Muscle of back (tissue), 13 donors: ENCODE measurements around the gene ERN2. TPM values are rescaled to one million over a fixed set of nuclear protein-coding genes. Genes with fewer than 3 reads are reported as not detected.
"Not testable (repeated sequence)": the region's sequence is repeated elsewhere in the genome, so short reads cannot be mapped to it uniquely, and the experiment has no call there.

ENCODE experiments used
- DNase-seq, 3 donors: peaks; one replicate each; pipeline versions ENCODE4 v3.0.0 to v3.0.0-alpha.2; 2013
- long read RNA-seq, 9 donors: transcript quantifications; one replicate each; lab custom pipeline, GENCODE V29; 2026
- polyA plus RNA-seq, 10 donors: library from polyadenylated mRNA; unstranded; fragments of 120-200 nt; gene quantifications; one replicate each; pipeline ENCODE4 v1.2.1, GENCODE V29; 2013; ENCODE audit not compliant: insufficient read length in 10 of 10

Gene ERN2
- under 1 TPM in 5 of 10 donors, not detected in 5; 0.05 to 0.19 (median 0.08) TPM for polyA plus RNA-seq
- long read RNA-seq, donor 1: 0 reads
- long read RNA-seq, donor 2: 0 reads
- long read RNA-seq, donor 3: 0 reads
- long read RNA-seq, donor 4: 0 reads
- long read RNA-seq, donor 5: 0 reads
- long read RNA-seq, donor 6: 0 reads
- long read RNA-seq, donor 7: 0 reads
- long read RNA-seq, donor 8: 0 reads
- long read RNA-seq, donor 9: 0 reads

DNA sequence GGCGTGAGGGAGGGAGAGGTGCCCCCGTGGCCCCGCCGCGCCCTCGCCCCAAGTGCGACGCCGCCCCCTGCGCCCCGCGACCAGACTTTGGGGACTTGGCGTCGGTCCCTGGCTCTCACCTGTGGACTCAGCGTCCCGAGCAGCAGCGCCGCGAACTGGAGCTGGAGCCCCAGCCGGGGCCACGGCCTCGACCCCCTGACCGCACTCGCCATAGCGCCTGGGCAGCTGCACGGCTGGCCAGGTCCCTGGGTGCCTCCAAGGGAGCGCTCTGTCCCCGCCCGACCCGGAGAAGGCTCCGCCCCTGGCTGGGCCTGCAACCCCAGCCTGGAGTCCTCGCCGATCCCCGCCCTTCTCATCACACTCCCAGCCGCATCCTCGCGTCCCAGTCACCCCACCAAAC lies at the start of gene ERN2:
ERN2 (minus strand) TSS at position 247 of the 400 bp plus-strand sequence; CDS start at position 212, 35 bp downstream.
- no peak for DNase-seq

DNA sequence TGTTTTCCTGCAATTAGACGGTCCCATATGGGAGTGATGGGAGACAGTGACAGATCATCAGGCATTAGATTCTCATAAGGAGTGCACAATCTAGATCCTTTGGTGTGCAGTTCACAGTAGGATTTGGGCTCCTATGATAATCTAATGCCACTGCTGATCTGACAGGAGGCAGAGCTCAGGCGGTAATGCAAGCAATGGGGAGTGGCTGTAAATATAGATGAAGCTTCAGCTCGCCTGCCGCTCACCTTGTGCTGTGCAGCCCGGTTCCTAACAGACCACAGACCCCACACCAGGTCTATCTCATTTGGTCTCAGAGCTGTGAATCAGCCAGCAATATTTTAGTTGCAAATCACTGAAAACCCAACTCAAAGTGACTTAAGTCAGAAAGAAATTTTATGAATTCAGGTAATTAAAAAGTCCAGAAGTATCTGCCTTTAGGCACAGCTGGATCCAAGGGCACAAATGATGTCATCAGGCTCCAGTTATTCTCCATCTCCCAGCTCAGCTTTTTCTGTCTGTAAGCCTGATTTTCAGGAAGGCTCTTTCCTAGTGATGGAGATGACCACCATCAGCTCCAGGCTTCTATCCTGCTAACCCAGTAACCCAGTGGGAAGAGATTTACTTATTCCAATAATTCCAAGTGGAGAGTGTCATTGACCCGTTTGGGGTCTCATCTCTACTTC lies 45.1 kb upstream of the ERN2 start:
- DNase-seq: no peak

DNA sequence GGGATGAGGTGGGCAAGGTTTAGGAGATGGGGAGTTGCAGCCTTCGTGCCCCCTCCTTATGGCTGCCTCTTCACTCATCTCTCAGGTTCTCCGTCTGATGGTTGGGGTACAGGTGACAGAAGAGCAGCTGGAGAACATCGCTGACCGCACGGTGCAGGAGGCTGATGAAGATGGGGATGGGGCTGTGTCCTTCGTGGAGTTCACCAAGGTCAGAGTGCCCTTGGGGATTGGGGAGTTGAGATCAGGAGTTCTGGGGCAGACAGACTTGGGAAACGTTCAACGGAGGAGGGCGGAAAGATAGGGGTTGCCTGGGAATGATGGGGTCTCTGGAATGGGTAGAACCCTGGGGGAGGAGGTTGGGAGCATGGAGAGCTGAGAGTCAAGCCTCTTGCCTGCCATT lies 44.1 kb upstream of the ERN2 start:
- no peak for DNase-seq

DNA sequence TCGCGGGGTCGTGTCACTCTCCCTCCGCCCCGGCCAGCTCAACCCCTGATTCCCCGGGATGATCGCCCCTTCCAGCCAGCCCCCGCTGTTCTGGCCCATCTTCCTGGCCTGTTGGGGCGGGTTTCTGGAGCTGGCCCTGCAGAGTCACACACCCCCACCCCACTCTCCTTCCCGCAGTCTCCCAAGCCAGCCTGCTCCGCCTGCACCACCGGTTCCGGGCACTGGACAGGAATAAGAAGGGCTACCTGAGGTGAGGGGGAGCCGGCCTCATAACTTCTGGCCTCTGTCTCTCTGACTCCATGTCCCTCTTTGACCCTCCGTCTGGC lies 42.4 kb upstream of the ERN2 start:
- no peak for DNase-seq

DNA sequence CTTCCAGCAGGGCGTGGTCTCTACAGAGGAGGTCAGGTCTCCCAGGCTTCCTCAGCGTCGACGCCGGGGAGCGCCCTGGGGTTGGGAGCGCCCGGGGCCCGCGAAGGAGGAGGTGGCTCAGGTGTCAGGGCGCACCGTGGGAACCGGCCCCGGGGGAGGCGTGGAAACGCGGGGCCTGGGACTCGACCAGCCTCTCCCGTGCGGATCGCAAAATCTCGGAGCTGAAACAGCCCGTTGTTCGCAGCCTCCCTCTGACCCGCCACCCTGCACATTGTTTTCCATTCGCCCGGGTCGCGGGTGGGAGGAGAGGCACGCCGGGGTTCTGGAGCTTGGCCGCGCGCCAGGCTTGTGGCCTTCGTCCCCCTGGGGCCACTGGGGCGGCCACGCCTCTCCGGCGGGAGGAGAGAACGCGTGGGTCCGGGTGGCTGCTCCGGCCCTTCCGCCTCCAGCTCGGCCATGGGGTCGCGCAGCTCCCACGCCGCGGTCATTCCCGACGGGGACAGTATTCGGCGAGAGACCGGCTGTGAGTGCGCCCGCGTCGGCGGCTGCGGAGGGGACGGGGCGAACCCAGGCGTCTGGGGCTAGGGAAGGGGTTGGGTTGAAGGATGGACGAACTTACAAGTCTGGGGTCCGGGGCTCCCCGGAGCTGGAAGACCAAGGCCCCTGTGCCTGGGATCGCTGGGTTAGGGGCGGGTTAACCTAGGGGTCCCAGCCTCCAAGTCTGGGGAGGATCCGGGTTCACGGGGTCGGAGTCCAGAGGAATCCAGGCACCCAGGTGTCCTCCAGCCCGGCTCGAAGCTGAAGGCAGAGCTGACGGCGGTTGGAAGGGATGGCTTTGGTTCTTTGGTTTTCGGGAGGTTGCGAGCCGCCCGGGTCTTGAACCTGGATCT lies 41.8 kb upstream of the ERN2 start, which contains the start of gene CHP2:
CHP2 (plus strand) TSS at position 433 of the 890 bp plus-strand sequence; CDS start at position 457, 24 bp downstream.
- peak in 1 of 3 donors; percentile 7 for DNase-seq

DNA sequence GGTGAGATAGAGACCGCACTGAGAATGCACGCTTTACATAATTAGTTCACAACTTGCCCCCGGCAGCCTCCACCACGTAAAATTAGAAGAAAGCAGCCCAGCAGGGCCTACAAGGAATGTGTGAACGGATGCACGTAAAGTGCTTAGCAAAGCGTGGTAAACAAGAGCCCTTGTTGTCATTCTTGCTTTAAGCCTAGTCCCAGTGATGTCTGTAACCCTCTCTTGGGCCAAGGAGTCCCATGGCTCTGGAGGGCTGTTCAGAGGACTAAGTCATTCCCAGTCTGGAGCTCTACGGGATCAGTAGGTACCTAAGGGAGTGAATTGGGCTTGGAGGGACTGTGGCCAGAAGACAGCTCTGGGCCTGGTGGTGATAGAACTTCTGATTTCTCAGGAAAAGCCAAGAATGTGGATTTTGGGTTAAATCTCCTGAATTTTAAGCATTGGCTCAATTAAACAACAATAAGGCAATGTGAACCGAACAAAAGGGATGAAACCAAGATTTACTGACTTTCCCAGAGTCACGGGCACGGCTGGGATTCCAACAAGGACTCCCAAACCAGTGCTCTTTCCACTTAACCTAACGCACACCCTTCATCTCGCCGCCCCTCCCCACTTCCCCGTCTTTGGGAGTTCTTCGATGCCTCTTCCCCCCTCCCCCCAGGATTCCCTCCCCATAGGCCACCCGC lies 41.0 kb upstream of the ERN2 start:
- DNase-seq: no peak

DNA sequence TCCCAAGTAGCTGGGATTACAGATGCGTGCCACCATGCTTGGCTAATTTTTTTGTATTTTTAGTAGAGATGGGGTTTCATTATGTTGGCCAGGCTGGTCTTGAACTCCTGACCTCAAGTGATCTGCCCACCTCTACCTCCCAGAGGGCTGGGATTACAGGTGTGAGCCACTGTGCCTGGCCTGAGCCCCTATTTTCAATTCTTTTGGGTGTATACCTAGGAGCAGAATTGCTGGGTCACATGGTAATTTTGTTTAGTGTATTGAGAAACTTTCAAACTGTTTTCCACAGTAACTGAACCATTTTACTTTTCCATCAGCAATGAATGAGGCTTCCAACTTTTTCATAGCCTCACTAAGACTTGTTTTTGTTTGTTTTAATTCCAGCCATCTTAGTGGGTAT lies 38.0 kb upstream of the ERN2 start:
- DNase-seq: not testable (repeated sequence)

DNA sequence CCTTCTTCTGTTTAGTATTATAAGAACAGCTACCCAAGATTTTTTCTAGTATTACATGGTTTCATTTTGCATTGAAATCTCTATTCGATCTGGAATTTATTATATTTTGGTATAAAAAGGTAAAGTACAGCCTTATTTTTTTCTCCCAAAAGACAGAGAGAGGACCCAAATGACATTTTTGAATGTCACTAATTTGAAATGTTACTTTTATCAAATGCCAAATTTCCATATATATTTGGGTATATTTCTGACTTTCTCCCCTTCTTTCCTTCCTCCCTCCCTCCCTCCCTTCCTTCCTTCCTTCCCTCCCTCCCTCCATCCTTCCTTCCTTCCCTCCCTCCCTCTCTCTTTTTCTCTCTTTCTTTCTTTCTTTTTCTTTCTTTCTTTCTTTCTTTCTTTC lies 35.6 kb upstream of the ERN2 start:
- no peak for DNase-seq

DNA sequence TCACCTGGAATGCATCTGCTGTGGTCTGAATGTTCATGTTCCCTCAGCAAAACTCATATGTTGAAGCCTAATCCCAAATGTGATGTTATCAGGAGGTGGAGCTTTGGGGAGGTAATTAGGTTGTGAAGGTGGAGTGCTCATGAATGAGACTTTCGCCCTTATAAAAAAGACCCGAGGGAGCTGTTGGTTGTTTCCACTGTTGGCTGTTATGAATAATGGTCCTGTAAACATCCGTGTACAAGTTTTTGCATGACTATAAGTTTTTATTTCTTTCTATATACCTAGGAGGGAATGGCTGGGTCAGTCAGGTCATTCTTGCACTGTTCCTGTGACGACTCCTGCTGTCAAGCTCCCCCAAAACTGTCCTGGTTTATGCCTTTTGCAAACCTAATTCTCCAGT lies 32.2 kb upstream of the ERN2 start:
- no peak for DNase-seq

DNA sequence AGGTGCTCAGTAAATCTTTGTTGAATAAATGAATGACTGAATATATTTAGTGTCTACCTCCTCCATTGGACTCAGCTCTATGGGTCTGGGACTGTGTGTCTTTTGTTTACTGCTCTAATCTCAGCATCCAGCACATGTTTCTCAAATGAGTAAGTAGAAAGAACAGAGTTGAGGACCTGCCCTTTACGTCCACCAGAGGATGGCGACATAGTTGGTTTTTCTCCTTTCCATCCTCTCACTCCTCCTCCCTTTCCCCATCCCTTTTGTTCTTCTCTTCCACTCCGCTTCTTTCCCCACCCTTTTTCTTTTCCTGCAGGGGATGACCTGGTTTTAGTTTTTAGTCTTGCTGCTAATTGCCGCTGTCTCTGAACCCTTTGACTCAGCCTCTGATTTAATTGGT lies 29.7 kb upstream of the ERN2 start:
- no peak for DNase-seq

DNA sequence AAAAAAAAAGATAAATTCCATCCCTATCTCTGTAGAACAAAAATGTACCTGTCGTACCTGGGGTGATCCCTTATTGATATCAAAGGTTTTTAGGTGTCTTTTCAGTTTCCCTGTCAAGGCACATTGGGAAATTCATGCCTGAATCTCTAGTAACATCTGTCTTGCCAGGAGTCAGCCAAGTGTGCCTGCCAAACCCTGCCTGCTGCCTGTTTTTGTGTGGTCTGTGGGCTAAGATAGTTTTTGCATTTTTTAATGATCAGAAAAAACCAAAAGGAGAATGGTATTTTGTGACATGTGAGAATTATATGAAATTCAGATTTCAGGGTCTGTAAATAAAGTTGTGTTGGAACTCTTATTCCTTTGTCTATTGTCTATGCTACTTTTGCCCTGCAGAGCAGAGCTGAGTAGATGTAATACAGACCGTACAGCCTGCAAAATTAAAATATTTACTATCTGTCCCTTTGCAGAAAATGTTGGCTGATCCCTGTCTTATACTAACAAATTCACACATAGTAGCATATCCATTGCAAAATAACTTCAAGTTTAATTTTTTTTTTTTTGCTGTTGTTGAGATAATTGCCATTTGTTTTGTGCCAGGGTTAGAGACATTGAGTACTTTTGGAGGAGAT lies 28.8 kb upstream of the ERN2 start:
- no peak for DNase-seq

DNA sequence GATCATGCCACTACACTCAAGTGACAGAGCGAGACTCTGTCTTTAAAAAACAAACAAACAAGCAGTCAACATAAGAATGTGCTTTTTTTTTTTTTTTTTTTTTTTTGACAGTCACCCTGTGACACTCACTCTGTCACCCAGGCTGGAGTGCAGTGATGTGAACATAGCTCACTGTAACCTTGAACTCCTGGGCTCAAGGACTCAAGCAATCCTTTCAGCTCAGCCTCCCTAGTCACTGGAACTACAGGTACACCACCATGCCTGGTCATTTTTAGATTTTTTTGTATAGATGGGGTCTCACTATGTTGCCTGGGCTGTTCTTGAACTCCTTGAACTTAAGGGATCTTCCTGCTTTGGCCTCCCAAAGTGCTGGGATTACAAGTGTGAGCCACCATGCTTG lies 26.5 kb upstream of the ERN2 start:
- DNase-seq: no peak

DNA sequence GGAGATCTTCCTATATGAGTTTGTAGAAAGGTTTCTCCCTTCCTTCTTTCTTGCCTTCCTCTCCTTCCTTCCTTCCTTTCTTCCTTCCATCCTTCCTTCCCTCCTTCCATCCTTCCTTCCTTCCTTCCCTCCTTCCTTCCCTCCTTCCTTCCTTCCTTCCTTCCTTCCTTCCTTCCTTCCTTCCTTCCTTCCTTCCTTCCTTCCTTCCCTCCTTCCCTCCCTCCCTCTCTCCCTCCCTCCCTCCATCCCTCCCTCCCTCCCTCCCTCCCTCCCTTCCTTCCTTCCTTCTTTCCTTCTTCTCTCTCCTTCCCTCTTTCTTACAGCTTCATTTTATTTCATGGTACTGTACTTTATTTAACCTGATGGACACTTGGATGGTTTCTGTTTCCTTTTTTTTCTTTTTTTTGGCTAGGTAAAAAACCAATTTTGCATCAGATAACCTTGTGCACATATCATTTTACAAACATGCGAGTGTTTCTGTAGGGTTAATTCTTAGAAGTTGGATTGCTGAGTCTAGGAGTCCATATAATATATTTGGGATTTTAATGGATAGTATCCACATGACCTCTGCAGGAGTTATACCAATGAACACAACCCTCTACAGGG lies 24.5 kb upstream of the ERN2 start:
- not testable (repeated sequence) for DNase-seq

DNA sequence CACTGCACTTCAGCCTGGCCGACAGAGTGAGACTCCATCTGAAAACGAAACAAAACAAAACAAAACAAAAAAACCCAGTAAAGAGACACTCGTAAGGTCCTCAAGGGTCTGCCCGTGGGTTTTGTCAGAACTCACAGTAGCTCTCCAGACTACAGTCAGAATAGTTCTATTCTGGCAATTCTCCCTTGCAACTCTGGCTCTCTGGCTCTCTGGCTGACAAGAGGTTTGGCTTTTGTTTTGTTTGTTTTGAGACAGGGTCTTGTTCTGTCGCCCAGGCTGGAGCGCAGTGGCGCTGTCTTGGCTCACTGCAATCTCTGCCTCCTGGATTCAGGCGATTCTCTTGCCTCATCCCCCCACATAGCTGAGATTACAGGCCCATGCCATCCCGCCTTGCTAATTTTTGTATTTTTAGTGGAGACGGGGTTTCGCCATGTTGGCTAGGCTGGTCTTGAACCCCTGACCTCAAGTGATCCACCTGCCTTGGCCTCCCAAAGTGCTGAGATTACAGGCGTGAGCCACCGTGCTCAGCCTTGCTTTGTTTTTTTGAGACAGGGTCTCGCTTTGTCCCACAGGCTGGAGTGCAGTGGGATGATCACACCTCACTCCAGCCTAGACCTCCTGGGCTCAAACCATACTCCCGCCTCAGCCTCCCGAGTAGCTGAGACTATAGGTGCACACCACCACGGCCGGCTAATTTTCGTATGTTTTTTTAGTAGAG lies 21.3 kb upstream of the ERN2 start:
- DNase-seq: no peak

DNA sequence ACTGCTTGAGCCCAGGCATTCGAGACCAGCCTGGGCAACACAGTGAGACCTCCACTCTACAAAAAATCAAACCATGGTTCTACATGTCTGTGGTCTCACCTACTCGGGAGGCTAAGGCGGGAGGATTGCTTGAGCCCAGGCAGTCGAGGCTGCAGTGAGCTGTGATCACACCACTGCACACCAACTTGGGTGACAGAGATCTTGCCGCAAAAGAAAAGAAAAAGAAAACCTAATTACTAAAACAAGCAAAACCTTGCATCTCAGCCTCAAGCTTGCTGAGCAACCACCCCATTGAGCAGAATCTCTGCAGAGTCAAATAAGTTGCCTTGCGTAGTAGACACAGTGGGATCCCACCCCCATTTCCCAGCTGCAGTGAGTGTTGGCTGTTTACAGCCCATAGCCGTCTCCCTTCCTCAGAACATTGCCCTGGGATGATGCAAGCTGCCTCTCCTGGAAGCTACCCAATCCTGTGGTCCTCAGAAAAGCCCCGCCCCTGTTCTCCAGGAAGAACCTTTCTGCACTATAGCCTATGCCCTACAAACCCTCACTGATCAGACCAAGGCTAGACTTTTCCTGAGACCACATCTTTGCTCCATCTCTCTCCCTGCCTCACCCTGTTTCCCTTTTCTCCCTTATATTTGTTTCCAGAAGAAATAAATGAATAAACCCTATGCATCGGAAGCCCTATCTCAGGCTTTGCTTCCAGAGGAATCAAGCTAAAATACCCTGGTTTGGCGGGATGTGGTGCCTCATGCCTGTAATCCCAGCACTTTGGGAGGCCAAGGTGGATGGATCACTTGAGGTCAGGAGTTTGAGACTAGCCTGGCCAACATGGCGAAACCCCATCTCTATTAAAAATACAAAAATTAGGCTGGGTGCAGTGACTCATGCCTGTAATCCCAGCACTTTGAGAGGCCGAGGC lies 16.7 kb upstream of the ERN2 start:
- no peak for DNase-seq

DNA sequence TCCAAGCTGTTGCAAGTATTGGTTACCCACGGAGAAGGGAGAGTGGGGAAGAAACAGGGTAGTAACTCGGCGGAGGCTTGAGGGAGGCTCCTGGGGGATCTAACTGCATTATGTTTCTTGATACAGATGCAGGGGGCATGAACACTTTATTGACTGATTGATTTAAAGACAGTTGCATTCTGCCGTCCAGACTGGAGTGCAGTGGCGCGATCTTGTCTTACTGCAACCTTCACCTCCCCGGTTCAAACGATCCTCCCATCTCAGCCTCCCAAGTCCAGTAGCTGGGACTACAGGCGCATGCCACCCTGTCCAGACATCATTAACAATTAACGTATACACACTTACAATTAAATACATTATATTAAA lies 15.1 kb upstream of the ERN2 start:
- DNase-seq: no peak

DNA sequence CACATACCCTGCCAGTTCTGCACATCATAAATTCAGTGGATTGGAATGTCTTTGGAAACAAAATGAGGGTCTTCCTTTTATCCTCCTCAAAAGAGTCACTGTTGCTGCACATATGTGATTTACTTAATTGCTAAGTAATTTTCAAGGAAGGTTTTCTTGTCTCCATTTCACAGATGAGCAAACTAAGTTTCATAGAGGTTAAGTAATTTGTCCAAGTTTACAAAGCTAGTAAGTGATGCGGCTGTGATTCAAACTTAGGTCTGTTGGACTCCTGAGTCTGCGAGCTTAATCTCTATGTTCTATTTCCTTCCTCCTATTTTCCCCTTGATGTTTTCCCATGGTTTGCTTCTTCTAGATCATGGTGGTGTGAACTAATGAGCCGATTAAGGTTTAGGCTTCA lies 13.7 kb upstream of the ERN2 start:
- no peak for DNase-seq

DNA sequence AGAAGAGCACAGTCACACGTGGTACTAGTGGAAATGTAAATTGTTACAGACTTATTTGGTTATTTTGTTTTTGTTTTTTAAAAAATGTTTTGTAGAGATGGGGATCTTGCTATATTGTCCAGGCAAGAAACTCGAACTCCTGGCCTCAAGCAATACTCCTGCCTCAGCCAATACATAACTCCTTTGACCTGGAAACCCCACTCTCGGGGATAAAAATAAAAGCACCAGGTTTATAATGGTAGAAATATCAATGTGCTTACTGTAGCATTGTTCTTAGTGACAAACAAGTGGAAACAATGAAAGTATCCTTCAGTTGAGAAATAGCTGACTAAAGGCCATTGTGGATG lies 11.7 kb upstream of the ERN2 start:
- DNase-seq: no peak

DNA sequence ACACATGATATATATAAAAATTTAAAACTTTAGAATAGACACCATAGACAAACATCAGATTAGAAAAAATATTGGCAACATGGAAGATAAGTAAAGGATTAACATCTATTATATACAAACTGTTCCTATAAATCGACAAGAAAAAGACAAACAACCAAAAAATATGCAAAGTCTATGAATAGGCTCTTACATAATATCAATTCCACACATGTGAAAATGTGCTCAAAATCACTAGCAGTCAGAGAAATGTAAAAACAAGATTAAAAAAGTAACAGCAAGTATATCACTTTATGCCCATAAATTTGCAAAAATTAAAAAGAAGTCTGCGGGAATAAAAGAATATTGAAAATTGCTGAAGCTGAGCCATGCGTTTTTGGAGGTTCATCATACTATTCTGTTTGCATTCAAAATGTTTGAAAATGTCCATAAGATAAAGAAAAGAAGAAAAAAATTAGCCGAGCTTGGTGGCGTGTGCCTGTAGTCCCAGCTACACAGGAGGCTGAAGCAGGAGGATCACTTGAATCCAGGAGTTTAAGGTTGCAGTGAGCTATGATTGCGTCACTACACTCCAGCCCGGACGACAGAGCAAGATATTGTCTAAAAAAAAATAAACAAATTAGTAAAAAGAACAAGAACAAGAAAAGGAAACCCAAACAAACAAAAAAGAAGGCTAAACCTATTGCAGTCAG lies 11.2 kb upstream of the ERN2 start:
- no peak for DNase-seq
